Measurements from ENCODE around the gene B3GALT6.

DNA sequence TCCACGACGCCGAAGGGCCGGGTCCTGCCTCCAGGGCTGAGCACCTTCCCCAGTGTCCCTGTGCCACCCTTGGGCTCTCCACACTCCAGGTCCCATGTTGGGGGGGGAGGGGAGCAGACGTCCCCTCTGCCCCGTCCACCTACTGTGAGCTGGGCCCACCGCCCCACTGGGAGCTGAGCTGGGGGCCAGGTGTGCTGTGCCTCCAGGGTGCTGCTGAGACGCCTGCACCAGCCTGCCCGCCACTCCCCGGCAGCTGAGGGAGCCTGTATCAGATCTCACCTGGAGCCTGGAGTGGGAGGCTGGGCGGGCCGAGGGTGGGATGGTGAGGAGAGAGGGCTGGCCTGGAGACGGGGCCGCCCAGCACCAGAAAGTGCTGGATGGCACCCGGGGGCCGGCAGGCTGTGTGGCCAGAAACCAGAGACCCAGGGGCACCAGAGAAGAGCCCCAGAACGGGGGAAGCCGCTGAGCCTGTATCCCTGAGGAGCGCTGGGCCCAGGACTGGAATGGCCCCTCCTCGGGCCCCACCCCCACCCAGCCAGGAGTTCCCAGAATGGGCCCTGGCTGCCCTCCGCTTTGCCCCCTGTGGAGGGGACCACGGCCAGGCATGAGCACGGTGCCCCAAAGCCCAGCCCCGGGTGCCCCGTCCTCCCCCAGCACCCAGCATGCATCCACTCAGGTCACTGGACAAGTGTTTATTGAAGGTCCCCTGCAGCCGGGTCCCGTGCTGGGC is 29.0 kb upstream of the B3GALT6 start:
- TF ChIP-seq, protein P1, sequence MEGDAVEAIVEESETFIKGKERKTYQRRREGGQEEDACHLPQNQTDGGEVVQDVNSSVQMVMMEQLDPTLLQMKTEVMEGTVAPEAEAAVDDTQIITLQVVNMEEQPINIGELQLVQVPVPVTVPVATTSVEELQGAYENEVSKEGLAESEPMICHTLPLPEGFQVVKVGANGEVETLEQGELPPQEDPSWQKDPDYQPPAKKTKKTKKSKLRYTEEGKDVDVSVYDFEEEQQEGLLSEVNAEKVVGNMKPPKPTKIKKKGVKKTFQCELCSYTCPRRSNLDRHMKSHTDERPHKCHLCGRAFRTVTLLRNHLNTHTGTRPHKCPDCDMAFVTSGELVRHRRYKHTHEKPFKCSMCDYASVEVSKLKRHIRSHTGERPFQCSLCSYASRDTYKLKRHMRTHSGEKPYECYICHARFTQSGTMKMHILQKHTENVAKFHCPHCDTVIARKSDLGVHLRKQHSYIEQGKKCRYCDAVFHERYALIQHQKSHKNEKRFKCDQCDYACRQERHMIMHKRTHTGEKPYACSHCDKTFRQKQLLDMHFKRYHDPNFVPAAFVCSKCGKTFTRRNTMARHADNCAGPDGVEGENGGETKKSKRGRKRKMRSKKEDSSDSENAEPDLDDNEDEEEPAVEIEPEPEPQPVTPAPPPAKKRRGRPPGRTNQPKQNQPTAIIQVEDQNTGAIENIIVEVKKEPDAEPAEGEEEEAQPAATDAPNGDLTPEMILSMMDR (IDR thresholded peaks at IDR 0.05) = no peak
- no peak for TF ChIP-seq TCF7L2 (IDR thresholded peaks at IDR 0.05; ENCODE audit: low read depth, low read length)

Data from Panc1 (cell line).